ENCODE data around the gene ZBTB7B.

ZBTB7B gene

DNA sequence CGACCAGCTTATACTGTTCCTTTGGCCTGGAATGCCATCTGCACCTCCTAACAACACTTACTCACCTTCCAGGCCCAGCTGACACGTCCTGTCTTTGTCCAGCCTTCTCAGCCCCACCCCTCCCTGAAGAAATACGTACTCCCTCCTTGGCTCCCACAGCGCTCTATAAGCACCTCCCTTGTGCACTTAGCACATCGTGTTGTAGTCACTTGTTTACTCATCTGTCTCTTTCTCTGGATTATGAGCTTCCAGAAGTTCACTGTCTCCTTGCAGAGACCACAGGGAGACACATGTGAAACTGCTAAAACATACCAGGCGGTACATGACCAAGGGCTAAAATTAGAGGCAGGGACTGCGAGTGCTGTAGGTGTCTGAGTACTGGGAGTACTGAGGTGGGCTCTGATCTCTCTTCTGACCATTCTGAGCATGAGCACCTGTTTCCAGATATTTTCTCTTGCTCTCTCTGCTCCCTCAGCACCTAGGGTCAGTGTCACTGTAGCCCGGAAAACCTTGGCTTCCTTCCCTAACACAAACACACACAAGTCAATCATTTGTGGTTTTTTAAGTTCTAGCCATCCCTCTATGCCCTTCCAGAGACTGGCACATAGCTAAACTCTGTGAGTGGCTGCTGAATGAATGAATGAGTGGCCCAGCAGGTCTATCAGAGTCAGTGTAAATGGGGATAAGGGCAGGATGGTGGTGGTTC is 36.2 kb downstream of the ZBTB7B start:
- H3K27ac ChIP-seq (ENCODE audit: low read length), result no peak overlapping the region
- H3K4me3 ChIP-seq (ENCODE audit: low read length), result no peak overlapping the region
- no peaks in the 10 kb centered on the region for H3K4me1 ChIP-seq (ENCODE audit: control insufficient read depth, low read depth, low read length)
- no peaks in the 10 kb centered on the region for H3K36me3 ChIP-seq (ENCODE audit: control insufficient read depth, low read depth, low read length)
- H3K9ac ChIP-seq (ENCODE audit: low read length), result no peak overlapping the region
- H3K27me3 ChIP-seq (ENCODE audit: control insufficient read depth, insufficient read depth, low read length), result no peaks in the 10 kb centered on the region
- H3K9me3 ChIP-seq (ENCODE audit: control insufficient read depth, low read depth, low read length), result no peaks in the 10 kb centered on the region

DNA sequence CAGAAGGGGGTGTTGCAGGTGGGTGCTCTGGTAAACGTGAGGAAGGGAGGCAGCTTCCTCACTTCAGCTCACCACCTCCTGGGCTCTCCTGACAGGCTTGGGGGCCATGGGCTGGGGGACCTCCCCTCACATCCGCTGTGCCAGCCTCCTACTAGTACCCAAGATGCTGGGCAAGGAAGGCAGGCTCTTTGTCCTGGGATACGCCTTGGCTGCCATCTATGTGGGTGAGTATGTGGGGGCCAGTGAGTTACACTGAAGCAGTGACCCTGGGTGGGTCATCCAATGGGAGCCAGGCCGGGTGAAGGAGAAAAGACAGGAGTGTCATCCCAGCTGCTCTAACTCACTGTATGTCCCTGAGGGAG is 36.7 kb downstream of the ZBTB7B start:
- H3K36me3 ChIP-seq (ENCODE audit: control insufficient read depth, low read depth, low read length), result no peaks in the 10 kb centered on the region
- H3K27ac ChIP-seq (ENCODE audit: low read length), result no peak overlapping the region

DNA sequence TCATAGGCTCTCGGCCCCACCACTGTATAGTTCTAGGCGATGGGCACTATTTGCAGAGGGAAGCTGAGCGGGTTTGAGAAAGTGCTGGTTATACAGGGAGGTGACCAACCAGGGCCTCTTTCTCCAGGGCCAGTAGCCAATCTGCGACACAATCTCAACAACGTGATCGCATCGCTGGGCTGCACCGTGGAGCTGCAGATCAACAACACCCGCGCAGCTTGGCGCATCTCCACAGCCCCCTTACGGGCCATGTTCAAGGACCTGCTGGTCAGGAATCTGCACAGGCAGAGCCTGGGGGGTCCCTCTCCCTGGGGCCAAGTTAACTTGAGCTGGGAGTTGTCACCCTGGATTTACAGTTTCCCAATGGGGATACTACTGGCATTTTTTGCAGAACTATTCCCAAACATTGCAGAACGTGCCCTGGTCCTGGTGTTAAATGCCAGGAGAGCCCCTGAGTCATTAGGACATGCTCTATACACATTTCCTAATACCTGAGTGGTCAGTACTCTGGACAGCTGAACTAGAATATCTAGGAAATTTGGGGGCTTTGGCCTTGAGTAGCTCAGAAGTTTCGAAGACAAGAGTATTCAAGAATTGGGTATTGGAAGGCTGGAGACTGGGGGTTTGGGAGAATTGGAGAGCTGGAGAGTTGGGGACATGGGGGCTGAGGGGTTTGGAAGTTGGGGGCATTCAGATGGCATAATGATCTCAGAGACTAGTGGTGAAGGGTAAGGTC is 37.9 kb downstream of the ZBTB7B start:
- Histone ChIP-seq H3K36me3 (ENCODE audit: control insufficient read depth, low read depth, low read length) (no peaks in the 10 kb centered on the region), H3K9ac (ENCODE audit: low read length) (no peak overlapping the region), H3K4me3 (ENCODE audit: low read length) (no peak overlapping the region), H3K27me3 (ENCODE audit: control insufficient read depth, insufficient read depth, low read length) (no peaks in the 10 kb centered on the region), H3K9me3 (ENCODE audit: control insufficient read depth, low read depth, low read length) (no peaks in the 10 kb centered on the region), H3K27ac (ENCODE audit: low read length) (no peak overlapping the region), H3K4me1 (ENCODE audit: control insufficient read depth, low read depth, low read length) (peaks cover 7% of the 10 kb centered on the region)

More for the DNA sequence above, 36.7 kb downstream of the ZBTB7B start:
- no peaks in the 10 kb centered on the region for H3K4me1 ChIP-seq (ENCODE audit: control insufficient read depth, low read depth, low read length)
- H3K4me3 ChIP-seq (ENCODE audit: low read length), result no peak overlapping the region
- H3K9ac ChIP-seq (ENCODE audit: low read length), result no peak overlapping the region
- H3K9me3 ChIP-seq (ENCODE audit: control insufficient read depth, low read depth, low read length), result no peaks in the 10 kb centered on the region
- no peaks in the 10 kb centered on the region for H3K27me3 ChIP-seq (ENCODE audit: control insufficient read depth, insufficient read depth, low read length)

DNA sequence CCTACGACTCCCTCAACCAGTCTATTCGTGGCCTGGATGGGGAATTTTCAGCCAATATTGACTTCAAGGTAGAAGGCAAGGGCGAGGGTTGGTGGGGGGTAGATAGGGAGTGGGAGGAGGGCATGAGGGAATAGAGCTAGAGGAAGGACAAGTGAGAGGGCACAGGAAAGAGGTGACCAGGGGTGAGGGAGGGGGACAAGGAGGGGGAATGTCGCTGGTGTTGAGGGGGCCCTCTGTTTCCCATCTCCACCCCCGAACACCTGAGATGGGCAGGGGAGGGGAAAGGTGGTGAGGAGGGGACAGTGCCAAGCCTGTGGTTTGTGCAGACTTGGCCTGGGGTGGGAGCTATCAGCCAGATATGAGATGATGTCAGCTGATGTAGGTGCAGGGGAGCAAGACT is 40.2 kb downstream of the ZBTB7B start:
- Histone ChIP-seq H3K9me3 (ENCODE audit: control insufficient read depth, low read depth, low read length) (no peaks in the 10 kb centered on the region), H3K27ac (ENCODE audit: low read length) (no peak overlapping the region)

DNA sequence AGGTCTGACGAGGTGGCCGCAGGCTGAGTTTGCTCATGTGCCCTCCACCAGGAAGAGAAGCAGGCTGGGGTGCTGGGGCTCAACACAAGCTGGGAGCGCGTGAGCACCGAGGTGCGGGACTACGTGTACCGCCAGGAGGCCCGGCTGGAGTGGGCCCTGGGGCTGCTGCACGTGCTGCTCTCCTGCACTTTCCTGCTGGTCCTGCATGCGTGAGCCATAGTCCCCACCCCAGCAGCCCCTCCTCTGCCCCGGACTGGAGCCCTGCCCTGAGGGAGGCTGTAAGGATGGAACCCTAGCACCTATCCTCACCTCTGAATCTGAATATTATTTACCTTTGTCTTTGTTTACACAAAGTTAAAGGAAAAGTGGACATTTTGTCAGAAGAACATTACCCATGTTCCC is 40.7 kb downstream of the ZBTB7B start:
- no peaks in the 10 kb centered on the region for H3K36me3 ChIP-seq (ENCODE audit: control insufficient read depth, low read depth, low read length)
- H3K9me3 ChIP-seq (ENCODE audit: control insufficient read depth, low read depth, low read length), result no peaks in the 10 kb centered on the region
- peaks cover 7% of the 10 kb centered on the region for H3K4me1 ChIP-seq (ENCODE audit: control insufficient read depth, low read depth, low read length)
- no peak overlapping the region for H3K4me3 ChIP-seq (ENCODE audit: low read length)
- no peak overlapping the region for H3K9ac ChIP-seq (ENCODE audit: low read length)
- H3K27ac ChIP-seq (ENCODE audit: low read length), result no peak overlapping the region
- no peaks in the 10 kb centered on the region for H3K27me3 ChIP-seq (ENCODE audit: control insufficient read depth, insufficient read depth, low read length)

More for the DNA sequence above, 40.2 kb downstream of the ZBTB7B start:
- Histone ChIP-seq H3K4me3 (ENCODE audit: low read length) (no peak overlapping the region), H3K9ac (ENCODE audit: low read length) (no peak overlapping the region), H3K27me3 (ENCODE audit: control insufficient read depth, insufficient read depth, low read length) (no peaks in the 10 kb centered on the region), H3K36me3 (ENCODE audit: control insufficient read depth, low read depth, low read length) (no peaks in the 10 kb centered on the region), H3K4me1 (ENCODE audit: control insufficient read depth, low read depth, low read length) (peaks cover 7% of the 10 kb centered on the region)

DNA sequence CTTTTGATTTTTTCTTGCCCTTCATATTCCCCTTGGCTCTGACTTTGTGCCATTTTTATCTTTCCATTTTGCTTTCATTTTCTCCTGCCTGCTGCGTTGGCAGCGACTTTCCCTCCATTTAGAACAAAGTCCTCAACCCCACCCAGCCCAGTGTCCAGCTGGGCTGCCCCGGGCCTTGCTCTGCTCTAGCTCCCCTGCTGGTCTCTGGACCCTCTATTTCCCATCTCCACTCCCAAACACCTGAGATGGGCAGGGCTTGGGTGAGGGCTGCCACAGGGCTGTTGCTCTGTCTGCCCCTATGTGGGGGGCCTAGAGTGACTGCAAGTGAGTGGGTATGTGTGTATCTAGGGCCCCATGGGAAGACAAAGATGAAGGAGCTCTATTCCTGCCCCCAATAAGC is 41.2 kb downstream of the ZBTB7B start:
- Histone ChIP-seq H3K27ac (ENCODE audit: low read length) (no peak overlapping the region), H3K9me3 (ENCODE audit: control insufficient read depth, low read depth, low read length) (no peaks in the 10 kb centered on the region), H3K4me3 (ENCODE audit: low read length) (no peak overlapping the region), H3K36me3 (ENCODE audit: control insufficient read depth, low read depth, low read length) (no peaks in the 10 kb centered on the region), H3K4me1 (ENCODE audit: control insufficient read depth, low read depth, low read length) (peaks cover 7% of the 10 kb centered on the region), H3K9ac (ENCODE audit: low read length) (no peak overlapping the region), H3K27me3 (ENCODE audit: control insufficient read depth, insufficient read depth, low read length) (no peaks in the 10 kb centered on the region)

DNA sequence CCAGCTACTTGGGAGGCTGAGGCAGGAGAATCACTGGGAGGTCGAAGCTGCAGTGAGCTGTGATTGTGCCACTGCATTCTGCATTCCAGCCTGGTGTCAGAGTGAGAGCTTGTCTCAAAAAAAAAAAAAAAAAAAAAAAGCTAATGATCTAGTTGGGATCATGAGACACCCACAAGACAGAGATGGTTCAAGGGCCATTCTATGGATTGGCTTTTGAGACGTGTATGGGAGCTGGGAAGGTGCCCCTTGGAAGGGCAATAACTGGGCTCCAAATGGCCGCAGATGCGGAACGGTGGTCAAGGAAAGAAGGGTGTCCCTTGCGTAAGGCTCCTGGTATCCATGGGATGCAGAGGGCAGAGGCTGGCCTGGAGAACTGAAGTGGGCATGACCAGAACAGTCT is 41.8 kb downstream of the ZBTB7B start:
- H3K27ac ChIP-seq (ENCODE audit: low read length), result no peak overlapping the region
- no peak overlapping the region for H3K9ac ChIP-seq (ENCODE audit: low read length)
- H3K27me3 ChIP-seq (ENCODE audit: control insufficient read depth, insufficient read depth, low read length), result no peaks in the 10 kb centered on the region
- H3K36me3 ChIP-seq (ENCODE audit: control insufficient read depth, low read depth, low read length), result no peaks in the 10 kb centered on the region
- no peaks in the 10 kb centered on the region for H3K9me3 ChIP-seq (ENCODE audit: control insufficient read depth, low read depth, low read length)
- H3K4me1 ChIP-seq (ENCODE audit: control insufficient read depth, low read depth, low read length), result peaks cover 7% of the 10 kb centered on the region
- H3K4me3 ChIP-seq (ENCODE audit: low read length), result no peak overlapping the region

DNA sequence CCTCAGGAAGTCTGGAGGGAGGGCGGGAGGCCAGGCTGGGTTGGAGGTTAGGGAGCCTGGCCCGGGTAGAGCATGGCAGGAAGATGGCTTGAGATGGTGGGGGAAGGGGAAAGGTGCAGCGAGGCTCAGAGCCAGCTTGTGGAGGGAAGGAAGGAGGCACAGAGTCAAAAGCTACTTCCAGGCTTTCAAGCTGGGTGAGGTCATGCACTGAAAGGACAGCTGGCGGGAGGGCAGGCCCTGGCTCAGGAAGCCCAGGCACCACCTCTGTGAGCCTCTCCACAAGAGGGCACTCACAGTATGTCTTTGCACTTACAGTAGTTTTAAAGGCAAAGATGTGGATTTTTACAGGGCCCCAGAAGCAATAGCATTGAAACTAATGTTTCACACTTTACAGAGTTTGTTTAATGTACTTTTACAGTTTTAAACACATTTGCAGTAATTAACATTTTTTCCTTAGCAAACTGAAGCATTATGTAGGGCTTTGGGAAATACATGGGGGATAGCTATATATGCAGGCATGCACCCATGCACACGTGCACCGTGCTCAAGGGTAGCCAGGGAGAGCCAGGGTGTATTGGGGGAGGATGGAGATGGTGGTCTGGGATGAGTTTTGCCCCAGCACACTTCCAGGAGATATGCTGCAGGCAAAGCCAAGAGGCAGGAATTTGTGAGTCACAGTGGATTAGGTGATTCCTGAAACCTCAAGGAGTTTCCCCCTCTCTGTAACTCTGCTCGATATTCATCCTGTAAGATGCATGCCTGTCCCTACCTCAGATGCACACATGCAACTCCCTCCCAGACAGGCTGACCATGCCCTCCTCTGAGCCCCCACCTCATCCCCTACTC is 42.4 kb downstream of the ZBTB7B start:
- no peaks in the 10 kb centered on the region for H3K9me3 ChIP-seq (ENCODE audit: control insufficient read depth, low read depth, low read length)
- H3K4me3 ChIP-seq (ENCODE audit: low read length), result no peak overlapping the region
- no peak overlapping the region for H3K9ac ChIP-seq (ENCODE audit: low read length)
- peaks cover 6% of the 10 kb centered on the region for H3K27me3 ChIP-seq (ENCODE audit: control insufficient read depth, insufficient read depth, low read length)
- no peaks in the 10 kb centered on the region for H3K36me3 ChIP-seq (ENCODE audit: control insufficient read depth, low read depth, low read length)
- H3K4me1 ChIP-seq (ENCODE audit: control insufficient read depth, low read depth, low read length), result peaks cover 11% of the 10 kb centered on the region
- no peak overlapping the region for H3K27ac ChIP-seq (ENCODE audit: low read length)

DNA sequence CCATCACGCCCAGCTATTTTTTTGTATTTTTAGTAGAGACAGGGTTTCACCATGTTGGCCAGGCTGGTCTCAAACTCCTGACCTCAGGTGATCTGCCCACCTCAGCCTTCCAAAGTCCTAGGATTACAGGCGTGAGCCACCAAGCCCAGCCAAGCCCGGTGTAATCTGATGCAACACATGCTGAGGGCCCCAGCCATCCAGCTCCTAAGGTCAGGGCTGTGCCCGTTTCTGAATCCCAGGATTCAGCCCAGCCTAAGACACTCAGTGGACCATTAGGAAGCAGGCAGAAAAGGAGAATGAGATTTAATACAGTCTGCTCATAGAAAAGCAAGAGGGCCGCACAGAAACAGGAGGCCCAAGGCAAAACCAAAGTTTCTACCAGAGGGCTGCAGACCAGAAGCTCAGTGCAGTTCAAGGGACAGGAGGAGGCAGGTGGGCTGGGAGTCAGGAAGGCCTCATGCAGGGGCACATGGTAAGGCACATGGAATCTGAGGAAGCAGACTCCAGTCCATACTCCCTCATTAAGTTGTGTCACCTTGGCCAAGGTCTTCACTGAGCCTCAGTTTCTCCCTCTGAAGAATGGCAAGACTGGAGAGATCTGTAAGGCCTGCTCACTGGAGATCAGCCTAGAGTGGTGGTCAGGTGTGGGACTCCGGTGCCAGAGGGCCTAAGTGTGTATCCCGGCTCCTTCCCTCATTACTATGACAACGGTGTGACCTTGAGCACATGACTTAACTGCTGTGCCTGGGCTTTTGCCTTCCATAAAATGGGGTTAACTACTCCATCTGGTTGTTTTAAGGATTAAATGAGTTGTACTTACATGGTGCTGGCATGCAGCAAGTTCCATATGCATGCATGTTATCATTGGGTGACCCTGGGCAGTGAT is 46.1 kb downstream of the ZBTB7B start:
- Histone ChIP-seq H3K9me3 (ENCODE audit: control insufficient read depth, low read depth, low read length) (no peaks in the 10 kb centered on the region), H3K9ac (ENCODE audit: low read length) (no peak overlapping the region), H3K36me3 (ENCODE audit: control insufficient read depth, low read depth, low read length) (no peaks in the 10 kb centered on the region), H3K4me3 (ENCODE audit: low read length) (no peak overlapping the region), H3K27me3 (ENCODE audit: control insufficient read depth, insufficient read depth, low read length) (peaks cover 23% of the 10 kb centered on the region), H3K4me1 (ENCODE audit: control insufficient read depth, low read depth, low read length) (peaks cover 18% of the 10 kb centered on the region), H3K27ac (ENCODE audit: low read length) (no peak overlapping the region)

DNA sequence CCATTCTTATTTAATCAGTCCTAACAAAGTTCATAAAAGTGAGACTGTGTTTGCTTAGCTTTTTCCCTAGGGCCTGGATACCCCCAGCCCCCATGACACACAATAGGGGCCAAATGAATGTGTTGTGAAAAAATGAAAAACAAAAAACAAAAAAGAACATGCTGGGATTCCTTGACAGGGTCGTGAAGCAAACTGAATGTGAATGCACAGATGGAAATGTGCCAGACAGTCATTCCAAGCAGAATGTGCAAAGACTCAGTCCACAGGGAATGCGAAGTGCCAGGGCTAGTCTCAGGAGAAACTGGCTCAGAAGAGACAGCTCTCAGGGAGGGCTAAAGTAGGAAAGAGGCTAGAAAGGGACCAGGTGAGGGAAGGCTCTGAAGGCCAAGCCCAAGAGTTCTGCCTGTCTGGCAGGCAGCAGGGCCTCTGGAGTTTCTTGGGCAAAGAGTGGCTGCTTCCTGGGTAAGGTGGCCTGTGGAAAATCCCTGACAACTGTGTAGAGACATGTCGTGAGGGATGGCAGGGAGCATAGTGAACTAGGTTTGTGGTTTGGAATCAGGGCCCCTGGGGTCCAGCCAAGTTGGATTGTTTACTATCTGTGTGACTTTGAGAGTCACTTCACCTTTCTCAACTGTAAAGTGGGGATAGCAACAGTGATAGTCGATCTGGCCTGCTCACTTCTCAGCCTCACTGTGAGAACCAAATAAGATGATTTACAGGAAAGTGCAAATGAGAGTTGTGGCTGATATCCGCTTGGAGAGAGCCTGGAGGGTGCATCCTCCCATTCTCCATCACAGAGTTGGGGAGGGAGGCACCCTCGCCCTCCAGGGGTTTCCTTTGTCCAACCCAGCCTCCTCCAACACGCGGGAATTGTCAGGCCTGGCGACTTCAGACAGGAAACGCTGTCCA is 47.3 kb downstream of the ZBTB7B start:
- H3K4me1 ChIP-seq (ENCODE audit: control insufficient read depth, low read depth, low read length), result peaks cover 14% of the 10 kb centered on the region
- peaks cover 23% of the 10 kb centered on the region for H3K27me3 ChIP-seq (ENCODE audit: control insufficient read depth, insufficient read depth, low read length)
- no peak overlapping the region for H3K27ac ChIP-seq (ENCODE audit: low read length)
- no peaks in the 10 kb centered on the region for H3K36me3 ChIP-seq (ENCODE audit: control insufficient read depth, low read depth, low read length)
- peak overlapping the region; percentile 57 for H3K9ac ChIP-seq (ENCODE audit: low read length)
- no peaks in the 10 kb centered on the region for H3K9me3 ChIP-seq (ENCODE audit: control insufficient read depth, low read depth, low read length)
- peak overlapping the region; percentile 74 for H3K4me3 ChIP-seq (ENCODE audit: low read length)
